DMS114 treated with DMSO at 0.1 percent for 48 hours (cell line): ENCODE measurements around the gene ACER3.
A peak's percentile ranks its signal among the peaks of the same experiment; 100 is the strongest.
"Not testable (repeated sequence)": the region's sequence is repeated elsewhere in the genome, so short reads cannot be mapped to it uniquely, and the experiment has no call there.

Source experiments
- DNase-seq: peaks from one replicate; lab custom pipeline; 2025; ENCODE audit not compliant: unreplicated experiment; lab: John Stamatoyannopoulos, UW

ACER3 gene

GRCh38 chr11:77036398-77036797, 175.7 kb downstream of the ACER3 start:
- no peak for DNase-seq

- no peak for DNase-seq
These were observed 176.3 kb downstream of the ACER3 start for GRCh38 chr11:77037057-77037456.

DNA sequence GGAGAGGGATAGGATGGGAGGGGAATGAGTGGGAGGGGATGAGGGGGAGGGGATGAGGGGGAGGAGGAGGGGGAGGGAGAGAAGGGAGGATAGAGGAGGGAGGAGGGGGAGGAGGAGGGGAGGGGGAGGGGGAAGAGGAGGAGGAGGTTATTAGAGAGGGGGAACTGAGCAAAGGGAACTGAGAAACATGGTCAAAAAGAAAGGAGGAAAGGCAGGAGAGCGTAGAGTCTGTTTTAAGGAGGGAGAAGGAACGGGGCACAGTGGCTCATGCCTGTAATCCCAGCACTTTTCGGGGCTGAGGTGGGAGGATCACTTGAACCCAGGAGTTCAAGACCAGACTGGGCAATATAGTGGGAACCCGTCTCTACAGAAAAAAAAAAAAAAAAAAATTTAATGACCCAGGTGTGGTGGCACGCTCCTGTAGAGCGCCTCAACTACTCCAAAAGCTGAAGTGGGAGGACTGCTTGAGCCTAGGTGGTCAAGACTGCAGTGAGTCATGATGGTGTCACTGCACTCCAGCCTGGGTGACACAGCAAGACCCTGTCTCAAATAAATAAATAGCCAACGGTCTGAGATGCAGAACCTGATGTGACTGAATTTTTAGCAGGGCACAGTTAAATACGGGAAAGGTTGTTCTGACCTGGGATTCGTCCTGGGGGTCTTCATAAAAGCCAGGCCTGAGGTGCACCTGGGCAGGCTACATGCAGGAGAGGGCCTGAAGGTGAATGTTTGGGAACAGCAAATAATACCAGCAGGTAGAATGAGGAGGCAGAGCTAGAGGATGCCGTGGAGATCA, 177.5 kb downstream of the ACER3 start:
- DNase-seq = no peak

DNA sequence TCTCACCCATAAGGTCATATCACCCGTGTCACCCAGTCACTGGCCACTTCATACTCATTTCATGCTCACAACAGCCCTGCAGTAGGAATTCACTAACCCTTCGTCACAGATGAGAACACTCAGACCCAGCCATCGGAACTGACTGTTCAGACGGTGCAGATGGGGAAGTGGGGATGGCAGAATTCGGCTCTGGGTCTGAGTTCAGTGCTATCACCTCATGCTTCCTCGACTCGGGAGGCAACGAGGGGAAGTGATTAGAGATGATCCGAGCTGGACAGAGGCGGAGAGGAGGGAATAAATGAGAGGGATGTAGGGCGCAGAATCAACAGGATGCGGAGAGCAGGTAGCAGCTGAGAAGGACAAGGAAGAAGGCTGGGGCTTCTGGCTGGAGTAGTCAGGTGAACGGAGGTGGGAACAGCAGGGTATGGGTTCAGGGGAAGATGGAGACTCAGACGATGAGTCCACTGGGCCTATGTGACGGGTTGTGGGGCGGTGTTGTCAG, 178.2 kb downstream of the ACER3 start:
- DNase-seq = no peak

DNA sequence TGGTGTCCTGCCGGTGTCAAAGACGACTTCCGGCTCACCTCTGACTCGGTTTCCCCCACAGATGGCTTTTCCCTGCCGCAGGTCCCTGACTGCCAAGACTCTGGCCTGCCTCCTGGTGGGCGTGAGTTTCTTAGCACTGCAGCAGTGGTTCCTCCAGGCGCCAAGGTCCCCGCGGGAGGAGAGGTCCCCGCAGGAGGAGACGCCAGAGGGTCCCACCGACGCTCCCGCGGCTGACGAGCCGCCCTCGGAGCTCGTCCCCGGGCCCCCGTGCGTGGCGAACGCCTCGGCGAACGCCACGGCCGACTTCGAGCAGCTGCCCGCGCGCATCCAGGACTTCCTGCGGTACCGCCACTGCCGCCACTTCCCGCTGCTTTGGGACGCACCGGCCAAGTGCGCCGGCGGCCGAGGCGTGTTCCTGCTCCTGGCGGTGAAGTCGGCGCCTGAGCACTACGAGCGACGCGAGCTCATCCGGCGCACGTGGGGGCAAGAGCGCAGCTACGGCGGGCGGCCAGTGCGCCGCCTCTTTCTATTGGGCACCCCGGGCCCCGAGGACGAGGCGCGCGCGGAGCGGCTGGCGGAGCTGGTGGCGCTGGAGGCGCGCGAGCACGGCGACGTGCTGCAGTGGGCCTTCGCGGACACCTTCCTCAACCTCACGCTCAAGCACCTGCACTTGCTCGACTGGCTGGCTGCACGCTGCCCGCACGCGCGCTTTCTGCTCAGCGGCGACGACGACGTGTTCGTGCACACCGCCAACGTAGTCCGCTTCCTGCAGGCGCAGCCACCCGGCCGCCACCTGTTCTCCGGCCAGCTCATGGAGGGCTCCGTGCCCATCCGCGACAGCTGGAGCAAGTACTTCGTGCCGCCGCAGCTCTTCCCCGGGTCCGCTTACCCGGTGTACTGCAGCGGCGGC, 179.0 kb downstream of the ACER3 start:
- DNase-seq = no peak

- DNase-seq = no peak
These were observed 179.7 kb downstream of the ACER3 start for GRCh38 chr11:77040401-77040777.

- no peak for DNase-seq
These were observed 180.2 kb downstream of the ACER3 start for GRCh38 chr11:77040889-77041288.

- DNase-seq = no peak
These were observed 181.5 kb downstream of the ACER3 start for GRCh38 chr11:77042111-77042726.

DNA sequence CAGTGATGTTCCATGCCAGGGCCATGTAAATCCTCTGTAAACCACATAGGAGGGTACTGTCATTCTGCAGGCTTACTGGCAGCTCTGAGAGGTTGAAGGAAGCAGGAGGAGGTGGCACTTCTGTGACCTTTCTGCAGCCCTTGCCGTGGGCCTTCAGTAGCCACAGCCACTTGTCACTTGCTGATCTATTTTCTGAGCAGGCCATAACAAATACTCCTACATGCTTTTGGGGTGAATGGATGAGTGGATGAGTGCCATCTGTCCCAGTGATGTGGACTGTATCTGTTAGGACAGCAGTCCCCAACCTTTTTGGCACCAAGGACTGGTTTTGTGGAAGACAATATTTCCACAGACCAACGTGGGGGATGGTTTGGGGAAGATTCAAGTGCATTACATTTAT, 183.6 kb downstream of the ACER3 start:
- DNase-seq = no peak

- DNase-seq = no peak
These were observed 184.2 kb downstream of the ACER3 start for GRCh38 chr11:77044886-77045285.

GRCh38 chr11:77046060-77046501, 185.4 kb downstream of the ACER3 start:
- no peak for DNase-seq

DNA sequence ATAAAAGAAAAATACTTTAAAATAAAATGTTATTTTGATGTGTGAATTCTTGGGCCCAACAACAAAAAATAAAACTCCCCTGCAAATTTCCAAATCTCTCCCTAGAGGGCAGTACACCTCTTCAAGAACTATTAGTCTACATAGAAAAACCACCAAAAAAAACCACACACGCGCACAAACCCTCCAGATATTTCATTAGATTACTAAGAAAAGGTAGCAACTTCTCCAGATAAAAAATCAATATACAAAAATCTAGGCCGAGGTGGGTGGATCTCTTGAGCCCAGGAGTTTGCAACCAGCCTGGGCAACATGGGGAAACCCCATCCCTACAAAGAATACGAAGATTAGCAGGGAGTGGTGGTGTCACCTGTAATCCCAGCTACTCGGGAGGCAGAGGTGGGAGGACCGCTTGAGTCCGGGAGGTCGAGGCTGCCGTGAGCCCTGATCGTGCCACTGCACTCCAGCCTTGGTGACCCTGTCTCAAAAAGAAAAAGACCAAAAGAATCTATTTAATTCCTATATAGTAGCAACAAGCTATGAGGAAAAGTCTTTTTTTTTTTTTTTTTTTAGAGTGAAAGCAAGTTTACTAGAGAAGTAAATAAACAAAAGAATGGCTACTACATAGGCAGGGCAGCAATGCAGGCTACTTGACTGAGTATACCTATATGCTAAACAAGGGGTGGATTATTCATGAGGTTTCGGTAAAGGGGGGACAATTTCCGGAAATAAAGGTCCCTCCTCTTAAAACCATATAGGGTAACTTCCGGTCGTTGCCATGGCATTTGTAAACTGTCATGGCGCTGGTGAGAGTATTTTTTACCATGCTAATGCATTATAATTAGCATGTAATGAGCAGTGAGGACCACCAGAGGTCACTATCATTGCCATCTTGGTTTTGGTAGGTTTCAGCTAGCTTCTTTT, 186.5 kb downstream of the ACER3 start:
- peak; percentile 85 for DNase-seq

DNA sequence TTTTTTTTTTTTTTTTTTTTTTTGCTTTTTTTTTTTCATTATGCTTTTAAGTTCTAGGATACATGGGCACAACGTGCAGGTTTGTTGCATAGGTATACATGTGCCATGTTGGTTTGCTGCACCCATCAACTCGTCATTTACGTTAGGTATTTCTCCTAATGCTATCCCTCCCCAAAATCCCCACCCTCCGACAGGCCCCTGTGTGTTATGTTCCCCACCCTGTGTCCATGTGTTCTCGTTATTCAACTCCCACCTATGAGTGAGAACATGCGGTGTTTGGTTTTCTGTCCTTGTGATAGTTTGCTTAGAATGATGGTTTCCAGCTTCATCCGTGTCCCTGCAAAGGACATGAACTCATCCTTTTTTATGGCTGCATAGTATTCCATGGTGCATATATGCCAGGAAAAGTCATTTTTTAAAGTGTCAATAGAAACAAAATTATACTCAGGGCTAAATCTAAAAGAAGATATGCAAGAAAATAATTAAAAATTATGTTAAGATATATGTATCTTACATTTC, 187.3 kb downstream of the ACER3 start:
- DNase-seq = not testable (repeated sequence)

GRCh38 chr11:77049026-77049425, 188.3 kb downstream of the ACER3 start:
- no peak for DNase-seq

GRCh38 chr11:77051511-77051910, 190.8 kb downstream of the ACER3 start:
- no peak for DNase-seq

GRCh38 chr11:77052518-77052917, 191.8 kb downstream of the ACER3 start:
- DNase-seq = no peak

- no peak for DNase-seq
These were observed 192.7 kb downstream of the ACER3 start for GRCh38 chr11:77053217-77054015.

GRCh38 chr11:77054084-77054483, 193.4 kb downstream of the ACER3 start:
- no peak for DNase-seq

- no peak for DNase-seq
These were observed 194.4 kb downstream of the ACER3 start for GRCh38 chr11:77055101-77055561.
